ENCODE data around the gene ZFP1.

DNA sequence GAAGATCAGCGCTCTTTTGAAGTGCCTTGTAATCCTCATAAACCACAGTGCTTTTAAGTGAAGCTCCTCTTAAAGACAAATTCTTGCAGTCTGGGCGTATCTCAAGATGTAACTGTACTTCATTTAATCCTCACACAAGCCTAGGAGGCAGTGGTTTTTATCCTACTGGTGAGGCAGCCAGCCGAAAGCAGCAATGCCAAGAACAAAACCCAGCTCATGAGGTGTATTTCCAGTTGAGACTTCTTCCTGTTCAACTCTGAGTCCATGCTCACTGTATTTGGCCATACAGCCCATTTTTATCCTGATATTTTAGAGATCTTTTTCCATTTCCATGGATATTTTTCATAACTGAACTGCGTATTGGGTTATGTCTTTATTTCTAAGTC lies 44.9 kb downstream of the ZFP1 start:
- no peak for TF ChIP-seq TAF1 (IDR thresholded peaks at IDR 0.05; ENCODE audit: borderline replicate concordance, low read depth, low read length)
- TF ChIP-seq POLR2AphosphoS5 (IDR thresholded peaks at IDR 0.05; ENCODE audit: low read depth, low read length), result no peak
- TF ChIP-seq POLR2A (IDR thresholded peaks at IDR 0.05; ENCODE audit: low read depth, low read length), result no peak
